Measurements from ENCODE around the gene ASPM. TPM values are rescaled to one million over a fixed set of nuclear protein-coding genes. Genes with fewer than 3 reads are reported as not detected.
A peak's percentile ranks its signal among the peaks of the same experiment; 100 is the strongest.

The ASPM gene
- total RNA-seq, 2 donors from 2014 or later: 31.7 to 35.1 TPM

DNA sequence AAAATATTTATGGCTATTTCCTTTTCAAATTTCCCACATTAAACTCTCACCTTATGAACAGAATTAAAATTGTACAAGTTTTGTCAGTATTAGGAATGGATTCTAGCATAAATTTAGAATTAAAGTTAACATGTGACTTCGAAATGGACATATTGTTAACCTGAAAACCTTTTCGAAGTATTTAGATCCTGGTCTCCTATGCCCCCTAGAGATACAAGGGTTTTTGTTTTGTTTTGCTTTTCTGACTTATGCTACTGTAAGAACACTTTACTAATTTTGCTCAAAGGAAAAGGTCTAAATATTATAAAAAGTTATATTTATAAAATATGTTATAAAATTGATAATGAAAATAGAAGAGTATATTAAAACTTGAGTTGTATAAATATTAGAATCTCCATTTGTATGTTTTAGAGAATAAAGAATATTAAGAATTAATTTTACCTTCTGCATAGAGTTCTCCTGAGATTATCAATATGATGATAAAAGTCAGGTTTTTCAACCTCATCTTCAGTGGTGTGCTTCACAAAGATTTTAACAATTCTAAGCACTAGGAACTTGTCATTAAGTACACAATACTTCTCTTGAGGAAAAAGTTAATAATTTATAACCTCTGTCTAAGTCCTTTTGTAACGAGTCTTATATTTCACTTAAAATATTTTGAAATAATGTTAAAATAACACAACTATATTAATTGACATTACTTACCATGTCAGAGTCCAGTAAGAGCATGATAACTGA, 79.6 kb downstream of the ASPM start, which contains the start of gene F13B:
TSS of gene F13B (minus strand) at position 542 of the 738 bp plus-strand sequence. CDS start at position 505, 37 bp downstream.
- H3K27ac Mint-ChIP-seq: no peak within 1 kb of the TSS
- no peak within 1 kb of the TSS for H3K4me3 Mint-ChIP-seq
- H3K4me1 Mint-ChIP-seq: no peaks in the 10 kb centered on the region
- H3K9me3 Mint-ChIP-seq: peaks cover 10% of the 10 kb centered on the region
- no peaks in the 10 kb centered on the region for H3K36me3 Mint-ChIP-seq (ENCODE audit: low read depth)
- Histone ChIP-seq H3K4me3 (ENCODE audit: low read length) (no peak within 1 kb of the TSS), H3K4me1 (ENCODE audit: control insufficient read depth, insufficient read depth, low read length) (no peaks in the 10 kb centered on the region), H3K9me3 (ENCODE audit: control insufficient read depth, low read length) (no peaks in the 10 kb centered on the region), H3K9ac (ENCODE audit: extremely low read depth, low read length, poor library complexity, severe bottlenecking) (no peak within 1 kb of the TSS), H3K36me3 (ENCODE audit: control insufficient read depth, insufficient read depth, low read length) (no peaks in the 10 kb centered on the region), H3K27ac (ENCODE audit: low read depth, low read length) (no peak within 1 kb of the TSS), H3K27me3 (ENCODE audit: control insufficient read depth, insufficient read depth, low read length, poor library complexity, severe bottlenecking) (no peaks in the 10 kb centered on the region)
- WGBS, 2 experiments (ENCODE audit: insufficient coverage in 1 of 2, insufficient read length in 1 of 2): 89% methylated on average over 2 of the region's 3 CpGs; no CpG with 5 or more reads in 1 of the 2 experiments
- TF ChIP-seq, protein P1, sequence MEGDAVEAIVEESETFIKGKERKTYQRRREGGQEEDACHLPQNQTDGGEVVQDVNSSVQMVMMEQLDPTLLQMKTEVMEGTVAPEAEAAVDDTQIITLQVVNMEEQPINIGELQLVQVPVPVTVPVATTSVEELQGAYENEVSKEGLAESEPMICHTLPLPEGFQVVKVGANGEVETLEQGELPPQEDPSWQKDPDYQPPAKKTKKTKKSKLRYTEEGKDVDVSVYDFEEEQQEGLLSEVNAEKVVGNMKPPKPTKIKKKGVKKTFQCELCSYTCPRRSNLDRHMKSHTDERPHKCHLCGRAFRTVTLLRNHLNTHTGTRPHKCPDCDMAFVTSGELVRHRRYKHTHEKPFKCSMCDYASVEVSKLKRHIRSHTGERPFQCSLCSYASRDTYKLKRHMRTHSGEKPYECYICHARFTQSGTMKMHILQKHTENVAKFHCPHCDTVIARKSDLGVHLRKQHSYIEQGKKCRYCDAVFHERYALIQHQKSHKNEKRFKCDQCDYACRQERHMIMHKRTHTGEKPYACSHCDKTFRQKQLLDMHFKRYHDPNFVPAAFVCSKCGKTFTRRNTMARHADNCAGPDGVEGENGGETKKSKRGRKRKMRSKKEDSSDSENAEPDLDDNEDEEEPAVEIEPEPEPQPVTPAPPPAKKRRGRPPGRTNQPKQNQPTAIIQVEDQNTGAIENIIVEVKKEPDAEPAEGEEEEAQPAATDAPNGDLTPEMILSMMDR (conservative IDR thresholded peaks at IDR 0.05): peak; percentile 53
- H3K27me3 Mint-ChIP-seq (ENCODE audit: insufficient read depth): no peaks in the 10 kb centered on the region
- no peak for DNase-seq

- Mint-ChIP-seq H3K4me3 (no peak overlapping the region), H3K27me3 (ENCODE audit: insufficient read depth) (no peaks in the 10 kb centered on the region), H3K36me3 (ENCODE audit: low read depth) (no peaks in the 10 kb centered on the region), H3K4me1 (no peaks in the 10 kb centered on the region), H3K9me3 (peaks cover 10% of the 10 kb centered on the region), H3K27ac (no peak overlapping the region)
- no peaks in the 10 kb centered on the region for H3K4me1 ChIP-seq (ENCODE audit: control insufficient read depth, insufficient read depth, low read length)
- H3K27me3 ChIP-seq (ENCODE audit: control insufficient read depth, insufficient read depth, low read length, poor library complexity, severe bottlenecking): no peaks in the 10 kb centered on the region
- H3K36me3 ChIP-seq (ENCODE audit: control insufficient read depth, insufficient read depth, low read length): no peaks in the 10 kb centered on the region
- no peak overlapping the region for H3K27ac ChIP-seq (ENCODE audit: low read depth, low read length)
- 100% methylated on average over 1 of the region's 1 CpG; no CpG with 5 or more reads in 1 of the 2 experiments for WGBS, 2 experiments (ENCODE audit: insufficient coverage in 1 of 2, insufficient read length in 1 of 2)
- DNase-seq: no peak
- no peak overlapping the region for H3K9ac ChIP-seq (ENCODE audit: extremely low read depth, low read length, poor library complexity, severe bottlenecking)
- no peaks in the 10 kb centered on the region for H3K9me3 ChIP-seq (ENCODE audit: control insufficient read depth, low read length)
- TF ChIP-seq, protein P1 (conservative IDR thresholded peaks at IDR 0.05): no peak
- H3K4me3 ChIP-seq (ENCODE audit: low read length): no peak overlapping the region
Observed at GRCh38 chr1:197066277-197066676, 80.2 kb downstream of the ASPM start.

DNA sequence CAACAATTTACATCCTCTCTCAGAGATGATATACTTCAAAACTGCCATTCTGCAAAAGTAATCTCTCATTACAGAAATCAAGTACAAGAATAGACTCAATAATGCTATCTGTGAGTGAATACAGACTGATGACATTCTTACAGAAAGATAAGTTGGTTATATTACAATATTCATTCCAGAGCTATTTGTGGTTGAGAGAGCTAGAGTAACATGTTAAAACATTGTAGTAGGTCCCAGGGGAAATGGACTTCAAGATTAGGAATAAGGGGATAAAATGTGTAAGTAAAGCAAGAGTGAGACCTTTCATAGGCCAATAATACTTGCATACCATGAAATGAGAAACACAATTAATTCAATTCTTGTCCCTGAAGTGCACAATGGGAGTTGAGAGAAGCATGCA, 80.9 kb downstream of the ASPM start:
- no peak for DNase-seq
- H3K36me3 Mint-ChIP-seq (ENCODE audit: low read depth): no peaks in the 10 kb centered on the region
- H3K9ac ChIP-seq (ENCODE audit: extremely low read depth, low read length, poor library complexity, severe bottlenecking): no peak overlapping the region
- no peaks in the 10 kb centered on the region for H3K36me3 ChIP-seq (ENCODE audit: control insufficient read depth, insufficient read depth, low read length)
- H3K27ac ChIP-seq (ENCODE audit: low read depth, low read length): no peak overlapping the region
- H3K9me3 ChIP-seq (ENCODE audit: control insufficient read depth, low read length): no peaks in the 10 kb centered on the region
- no peak overlapping the region for H3K4me3 Mint-ChIP-seq
- H3K27ac Mint-ChIP-seq: no peak overlapping the region
- TF ChIP-seq, protein P1 (conservative IDR thresholded peaks at IDR 0.05): no peak
- no peaks in the 10 kb centered on the region for H3K4me1 ChIP-seq (ENCODE audit: control insufficient read depth, insufficient read depth, low read length)
- no peaks in the 10 kb centered on the region for H3K4me1 Mint-ChIP-seq
- H3K27me3 Mint-ChIP-seq (ENCODE audit: insufficient read depth): no peaks in the 10 kb centered on the region
- no peaks in the 10 kb centered on the region for H3K27me3 ChIP-seq (ENCODE audit: control insufficient read depth, insufficient read depth, low read length, poor library complexity, severe bottlenecking)
- H3K4me3 ChIP-seq (ENCODE audit: low read length): no peak overlapping the region
- H3K9me3 Mint-ChIP-seq: peaks cover 10% of the 10 kb centered on the region

Data from endodermal cell (in vitro differentiated cells).